Common myeloid progenitor, CD34-positive (primary cell): Measurements from ENCODE around the gene BBLN.
A peak's percentile ranks its signal among the peaks of the same experiment; 100 is the strongest.

ENCODE experiments used
- CTCF ChIA-PET: fragments of 350-600 bp; sonication (Branson Sonifier 250); formaldehyde crosslinking; loops from one replicate; lab custom pipeline; 2021; ENCODE audit warnings: antibody characterized with exemption; lab: Charles Lee
- POLR2A ChIA-PET: fragments of 350-600 bp; sonication (Branson Sonifier 250); formaldehyde crosslinking; loops from one replicate; lab custom pipeline; 2021; ENCODE audit warnings: antibody characterized with exemption; lab: Charles Lee
- DNase-seq, 3 donors: peaks; one replicate each; pipeline versions ENCODE4 v3.0.0 to v3.0.0-alpha.2; 2013
- H3K27ac ChIP-seq, 2 experiments: 1 replicate in 1 of 2; 2 replicates in 1 of 2; pipeline ENCODE4 v1.7.0; 2013; ENCODE audit warnings: inconsistent platforms in 2 of 2, low read length in 2 of 2, mild to moderate bottlenecking in 2 of 2, low read depth in 1 of 2, moderate library complexity in 1 of 2; ENCODE audit not compliant: severe bottlenecking in 2 of 2, insufficient read depth in 1 of 2, poor library complexity in 1 of 2
- H3K27me3 ChIP-seq, 5 experiments: replicated peaks in 2 of 5; 1 replicate in 3 of 5; 2 replicates in 2 of 5; pipeline versions ENCODE4 v1.6.1 to v1.7.0; 2013; ENCODE audit warnings: low read length in 4 of 5, mild to moderate bottlenecking in 2 of 5, moderate library complexity in 2 of 5, inconsistent platforms in 1 of 5; ENCODE audit not compliant: insufficient read depth in 5 of 5, control insufficient read depth in 4 of 5
- H3K36me3 ChIP-seq, 4 experiments: 1 replicate in 2 of 4; 2 replicates in 2 of 4; pipeline versions ENCODE4 v1.6.1 to v1.7.0; 2013; ENCODE audit warnings: low read length in 3 of 4, control low read depth in 1 of 4, mild to moderate bottlenecking in 1 of 4; ENCODE audit not compliant: control insufficient read depth in 4 of 4, insufficient read depth in 4 of 4
- H3K4me1 ChIP-seq, 4 experiments: 1 replicate in 3 of 4; 2 replicates in 1 of 4; pipeline versions ENCODE4 v1.6.1 to v1.7.1; 2013; ENCODE audit warnings: low read length in 3 of 4, mild to moderate bottlenecking in 3 of 4, control low read depth in 1 of 4, inconsistent platforms in 1 of 4, moderate library complexity in 1 of 4; ENCODE audit not compliant: control insufficient read depth in 4 of 4, insufficient read depth in 4 of 4; ENCODE audit errors: control extremely low read depth in 1 of 4
- H3K4me3 ChIP-seq, 7 experiments: 1 replicate in 4 of 7; 2 replicates in 3 of 7; pipeline versions ENCODE4 v1.5.1 to v1.7.0; 2013; ENCODE audit warnings: mild to moderate bottlenecking in 7 of 7, low read length in 6 of 7, moderate library complexity in 6 of 7, inconsistent platforms in 2 of 7, low read depth in 2 of 7, control low read depth in 1 of 7; ENCODE audit not compliant: insufficient read depth in 4 of 7, control insufficient read depth in 1 of 7; ENCODE audit errors: extremely low read depth in 1 of 7
- H3K9me3 ChIP-seq, 5 experiments: 1 replicate in 4 of 5; 2 replicates in 1 of 5; pipeline versions ENCODE4 v1.6.1 to v1.7.1; 2013; ENCODE audit warnings: low read length in 4 of 5, mild to moderate bottlenecking in 2 of 5, inconsistent platforms in 1 of 5, low read depth in 1 of 5, moderate library complexity in 1 of 5; ENCODE audit not compliant: control insufficient read depth in 4 of 5, insufficient read depth in 2 of 5; ENCODE audit errors: control extremely low read depth in 1 of 5
- WGBS: methylation state at CpG from one replicate; pipeline ENCODE4 v1.1.5; 2013; ENCODE audit not compliant: insufficient coverage; 5-methylcytosine and 5-hydroxymethylcytosine counted together

BBLN gene

DNA sequence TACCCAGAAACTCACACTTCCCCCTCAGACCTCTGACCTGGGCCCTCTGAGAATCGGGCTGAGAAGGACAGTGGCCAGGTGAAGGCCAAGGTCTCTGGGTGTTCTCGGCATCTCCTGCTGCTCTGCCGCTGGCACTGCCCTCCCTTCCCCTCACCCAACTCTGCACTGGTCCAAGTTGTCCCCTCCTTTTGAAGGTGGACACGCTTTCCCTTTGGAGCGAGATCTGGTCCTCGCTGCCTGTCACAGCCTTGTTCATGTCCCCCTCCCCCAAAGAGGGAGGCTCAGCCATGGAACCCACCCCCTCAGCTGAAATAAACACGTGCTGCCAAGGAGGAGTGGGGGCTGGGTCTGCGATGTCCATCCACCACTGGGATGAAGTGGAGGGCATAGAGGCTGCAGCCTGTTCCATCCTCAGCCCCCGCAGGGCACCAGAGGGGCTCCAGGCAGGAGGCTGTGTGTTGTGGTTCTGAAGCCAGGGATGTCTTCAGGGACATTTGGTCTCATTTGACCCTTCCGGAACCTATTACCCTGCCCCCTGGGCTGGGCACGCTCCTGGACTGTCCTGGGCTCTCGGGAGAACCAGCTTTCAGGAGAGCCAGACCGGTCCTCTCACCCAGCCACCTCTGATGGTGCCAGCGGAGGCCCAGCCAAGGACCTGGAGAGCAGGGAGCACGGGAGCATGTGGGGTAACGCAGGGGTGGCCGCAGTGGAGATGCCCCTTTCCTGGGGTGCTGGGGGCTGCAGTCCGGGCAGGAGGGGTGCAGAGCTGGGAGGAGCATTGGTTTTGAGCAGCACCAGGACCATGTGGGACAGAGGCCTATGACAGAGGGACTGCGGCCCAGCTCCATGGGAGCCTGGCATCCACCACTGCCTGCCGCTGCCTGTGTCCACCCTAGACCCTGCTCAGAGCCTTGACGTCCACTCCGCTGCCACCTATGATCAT, 15.6 kb upstream of the BBLN start:
- WGBS, result 95% methylated on average over 17 of the region's 22 CpGs
- Histone ChIP-seq H3K4me1 (peaks cover 0 to 10% (median 6%) of the 10 kb centered on the region in 4 experiments), H3K27me3 (no peaks in the 10 kb centered on the region), H3K9me3 (no peaks in the 10 kb centered on the region), H3K4me3 (no peak overlapping the region), H3K36me3 (no peaks in the 10 kb centered on the region), H3K27ac (no peak overlapping the region)
- ChIA-PET POLR2A (no interaction called here), CTCF (interaction anchor here (1.3 kb wide), 1 partner anchor 27 kb away, joined by 4 read pairs; no protein-coding TSS in a partner anchor)
- DNase-seq, result no peak

DNA sequence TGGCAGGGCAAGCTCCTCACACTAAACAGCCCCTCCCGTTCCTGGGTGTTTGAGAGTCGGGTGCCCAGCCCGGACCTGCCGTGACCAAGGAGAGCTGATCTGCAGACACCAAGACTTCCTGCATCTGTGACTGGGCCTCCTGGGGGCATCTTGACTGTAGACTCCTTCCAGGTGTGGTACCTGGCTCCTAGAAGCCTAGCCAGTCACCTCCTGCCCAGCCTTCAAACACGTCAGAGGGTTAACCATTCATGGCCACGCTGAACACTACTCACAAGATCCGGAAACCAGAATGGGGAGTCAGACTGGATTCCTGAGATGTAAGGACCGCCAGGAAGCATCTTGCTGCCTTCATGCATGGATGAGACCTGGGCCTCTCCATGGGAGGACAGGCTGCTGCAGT, 14.5 kb upstream of the BBLN start:
- Histone ChIP-seq H3K27ac (no peak overlapping the region), H3K4me1 (peaks cover 0 to 20% (median 15%) of the 10 kb centered on the region in 4 experiments), H3K27me3 (no peaks in the 10 kb centered on the region), H3K9me3 (no peaks in the 10 kb centered on the region), H3K36me3 (no peaks in the 10 kb centered on the region), H3K4me3 (no peak overlapping the region)
- ChIA-PET POLR2A (no interaction called here), CTCF (interaction anchor here (1.0 to 1.3 kb wide), 3 partner anchors 8 to 28 kb away, joined by 3 to 4 read pairs (median 3); no protein-coding TSS in a partner anchor)
- no peak for DNase-seq
- 84% methylated on average over 8 of the region's 8 CpGs for WGBS

DNA sequence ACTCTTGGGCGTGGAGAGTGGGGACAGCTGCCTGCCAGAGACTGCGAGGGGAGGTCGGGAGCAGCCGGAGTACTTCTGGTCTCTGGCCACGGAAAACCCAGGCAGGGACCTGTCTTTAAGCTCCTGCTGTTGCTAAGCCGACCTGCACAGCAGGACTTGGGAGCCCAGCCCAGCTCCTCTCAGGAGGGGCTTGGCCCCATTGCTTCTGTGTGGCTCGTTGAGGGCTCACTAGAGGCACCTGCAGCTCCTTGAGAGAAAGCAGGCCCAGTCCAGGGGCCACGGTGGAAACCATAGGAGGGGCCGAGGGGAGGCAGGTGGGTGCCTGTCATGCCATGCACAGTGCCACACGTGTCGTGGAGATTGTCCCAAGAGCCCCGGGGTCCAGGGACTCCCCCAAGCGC, 14.1 kb upstream of the BBLN start:
- POLR2A ChIA-PET, result no interaction called here
- DNase-seq, result no peak
- Histone ChIP-seq H3K36me3 (no peaks in the 10 kb centered on the region), H3K9me3 (no peaks in the 10 kb centered on the region), H3K4me1 (peaks cover 0 to 25% (median 19%) of the 10 kb centered on the region in 4 experiments), H3K4me3 (no peak overlapping the region), H3K27me3 (no peaks in the 10 kb centered on the region), H3K27ac (no peak overlapping the region)
- 95% methylated on average over 12 of the region's 13 CpGs for WGBS
- CTCF ChIA-PET, result interaction anchor here (1.0 to 1.2 kb wide), 3 partner anchors 9 to 202 kb away, joined by 3 read pairs; no protein-coding TSS in a partner anchor

DNA sequence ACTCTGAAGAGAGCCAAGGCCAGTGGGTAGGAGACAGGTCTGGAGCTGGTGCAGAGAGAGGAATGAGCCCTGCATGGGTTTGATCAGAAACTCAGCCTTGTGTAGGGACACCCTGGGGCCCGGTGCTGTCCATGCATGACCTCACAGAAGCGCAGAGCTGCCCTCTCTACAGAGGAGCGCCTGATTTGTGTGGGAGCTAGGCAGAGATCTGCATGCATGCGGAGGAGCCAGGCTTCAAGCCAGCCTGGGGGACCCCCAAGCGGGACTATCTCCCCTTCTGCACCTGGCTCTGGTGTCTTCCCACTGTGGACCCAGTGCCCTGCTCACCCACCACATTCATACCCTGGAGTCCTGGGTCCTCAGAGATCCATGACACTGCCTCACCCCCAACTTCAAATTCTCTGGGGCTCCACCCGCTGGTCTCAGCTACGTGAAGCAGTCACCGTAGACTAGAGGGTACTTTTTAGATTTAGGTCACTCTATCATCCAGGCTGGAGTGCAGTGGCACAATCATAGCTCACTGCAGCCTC, 13.4 kb upstream of the BBLN start:
- ChIA-PET POLR2A (no interaction called here), CTCF (interaction anchor here (1.1 to 1.2 kb wide), 2 partner anchors 10 to 203 kb away, joined by 3 read pairs; no protein-coding TSS in a partner anchor)
- Histone ChIP-seq H3K27me3 (no peaks in the 10 kb centered on the region), H3K36me3 (no peaks in the 10 kb centered on the region), H3K4me3 (no peak overlapping the region), H3K27ac (no peak overlapping the region), H3K9me3 (no peaks in the 10 kb centered on the region), H3K4me1 (peaks cover 0 to 29% (median 21%) of the 10 kb centered on the region in 4 experiments)
- 98% methylated on average over 7 of the region's 8 CpGs for WGBS
- DNase-seq, result no peak

DNA sequence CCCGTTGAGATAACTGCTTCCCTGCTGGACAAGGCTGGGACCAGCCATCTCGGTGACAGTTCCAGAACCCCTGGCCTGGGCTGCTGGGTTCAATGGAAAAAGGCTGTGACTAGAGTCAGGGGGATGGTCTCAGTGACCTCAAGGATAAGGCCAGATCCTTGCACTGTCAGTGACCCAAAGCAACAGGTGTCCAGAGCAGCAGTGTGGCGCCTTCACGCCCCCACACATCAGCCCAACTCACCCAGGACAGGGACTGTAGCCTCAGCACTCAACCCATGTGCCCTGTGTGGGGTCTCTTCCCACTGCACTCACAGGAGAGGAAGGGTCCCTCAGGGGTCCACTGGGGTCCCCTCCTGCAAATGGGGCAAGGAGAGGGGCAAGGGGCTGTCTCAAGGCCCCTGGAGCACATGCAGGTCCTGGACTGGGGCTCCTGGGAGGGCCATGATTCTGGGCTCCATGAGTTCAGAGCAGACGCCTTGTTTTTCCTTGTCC, 11.5 kb upstream of the BBLN start:
- CTCF ChIA-PET, result no interaction called here
- no peak overlapping the region for H3K27ac ChIP-seq
- WGBS, result 100% methylated on average over 3 of the region's 5 CpGs
- no peak overlapping the region for H3K4me3 ChIP-seq
- H3K27me3 ChIP-seq, result no peaks in the 10 kb centered on the region
- no peak for DNase-seq
- no peaks in the 10 kb centered on the region for H3K9me3 ChIP-seq
- no peaks in the 10 kb centered on the region for H3K36me3 ChIP-seq
- POLR2A ChIA-PET, result no interaction called here
- peaks cover 0 to 26% (median 17%) of the 10 kb centered on the region in 4 experiments for H3K4me1 ChIP-seq

DNA sequence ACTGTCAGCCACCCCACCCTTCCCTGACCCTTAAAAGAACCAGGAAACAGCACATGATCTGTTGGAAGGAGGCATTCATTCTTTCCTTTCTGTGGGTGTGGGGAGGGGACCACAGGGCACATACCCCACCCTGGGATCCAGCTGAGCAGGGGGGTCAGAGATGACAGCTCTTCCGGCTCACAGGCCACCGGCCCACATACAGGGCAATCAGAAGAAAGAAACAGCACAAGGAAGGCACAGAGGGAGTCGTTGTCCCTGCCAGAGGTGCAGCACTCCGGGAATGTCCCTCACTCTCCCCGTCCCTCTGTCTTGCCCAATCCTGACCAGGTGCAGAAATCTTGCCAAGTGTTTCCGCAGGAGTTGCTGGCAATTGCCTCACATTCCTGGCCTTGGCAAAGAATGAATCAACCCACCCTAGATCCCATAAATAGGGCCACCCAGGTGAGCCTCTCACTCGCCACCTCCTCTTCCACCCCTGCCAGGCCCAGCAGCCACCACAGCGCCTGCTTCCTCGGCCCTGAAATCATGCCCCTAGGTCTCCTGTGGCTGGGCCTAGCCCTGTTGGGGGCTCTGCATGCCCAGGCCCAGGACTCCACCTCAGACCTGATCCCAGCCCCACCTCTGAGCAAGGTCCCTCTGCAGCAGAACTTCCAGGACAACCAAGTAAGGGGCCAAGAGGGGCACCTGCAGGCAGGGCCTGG, 10.9 kb upstream of the BBLN start, which contains the start of gene LCN2:
Gene LCN2 (plus strand): TSS at position 453 of the 701 bp plus-strand sequence. CDS start 73 bp downstream, at position 526.
- CTCF ChIA-PET, result interaction anchor here (1.2 kb wide), 1 partner anchor 20 kb away, joined by 4 read pairs; no protein-coding TSS in a partner anchor
- no peaks in the 10 kb centered on the region for H3K27me3 ChIP-seq
- no peaks in the 10 kb centered on the region for H3K9me3 ChIP-seq
- peak within 1 kb of the TSS in 1 of 7 experiments; percentile 16 for H3K4me3 ChIP-seq
- H3K4me1 ChIP-seq, result peaks cover 0 to 26% (median 17%) of the 10 kb centered on the region in 4 experiments
- H3K27ac ChIP-seq, result peak within 1 kb of the TSS in 1 of 2 experiments; percentile 31
- DNase-seq, result no peak
- 91% methylated on average over 9 of the region's 9 CpGs for WGBS
- POLR2A ChIA-PET, result no interaction called here
- H3K36me3 ChIP-seq, result no peaks in the 10 kb centered on the region
